ENCODE data around the gene TRAPPC2L.

- TF ChIP-seq POLR2AphosphoS5 (IDR thresholded peaks at IDR 0.05) (no peak), CTCF (IDR thresholded peaks at IDR 0.05) (no peak), POLR2A (IDR thresholded peaks at IDR 0.05) (no peak)
Observed at GRCh38 chr16:88876942-88877526, 20.1 kb downstream of the TRAPPC2L start.
